Vagina (tissue), 2 donors: Measurements from ENCODE around the gene ZNF524. TPM values are rescaled to one million over a fixed set of nuclear protein-coding genes. Genes with fewer than 3 reads are reported as not detected.
"Not testable (repeated sequence)": the region's sequence is repeated elsewhere in the genome, so short reads cannot be mapped to it uniquely, and the experiment has no call there.

Experiments
- DNase-seq, 2 donors: peaks; one replicate each; pipeline ENCODE4 v3.0.0-alpha.2; 2017; ENCODE audit errors: extremely low spot score in 2 of 2
- H3K27ac ChIP-seq: fragments of 200-600 bp; sonication (generic); one replicate; pipeline ENCODE4 v1.5.1; 2019
- H3K27me3 ChIP-seq: fragments of 200-600 bp; sonication (generic); one replicate; pipeline ENCODE4 v1.5.1; 2019
- H3K36me3 ChIP-seq, 2 donors: fragments of 200-600 bp; sonication (generic); one replicate each; pipeline ENCODE4 v1.5.1; 2017 to 2019
- H3K4me1 ChIP-seq: fragments of 200-600 bp; sonication (generic); one replicate; pipeline ENCODE4 v1.5.1; 2019
- H3K4me3 ChIP-seq, 2 donors: fragments of 200-600 bp; sonication (generic); 1 replicate in 1 of 2; 2 replicates in 1 of 2; pipeline ENCODE4 v1.5.1; 2016 to 2019
- H3K9me3 ChIP-seq: fragments of 200-600 bp; sonication (generic); one replicate; pipeline ENCODE4 v1.5.1; 2019
- POLR2A ChIP-seq, 2 donors: fragments of 450-650 bp; IDR thresholded peaks; one replicate each; pipeline ENCODE4 v1.6.1; 2017; ENCODE audit warnings: antibody characterized with exemption in 2 of 2, mild to moderate bottlenecking in 2 of 2, moderate library complexity in 2 of 2
- POLR2AphosphoS5 ChIP-seq, 2 donors: sonication (generic); formaldehyde crosslinking; IDR thresholded peaks; one replicate each; pipeline ENCODE4 v1.9.0; 2017; ENCODE audit warnings: antibody characterized with exemption in 2 of 2, mild to moderate bottlenecking in 2 of 2, low read depth in 1 of 2; ENCODE audit not compliant: insufficient read depth in 1 of 2
- intact Hi-C: fragments of 100-400 bp; cut with DNase I; formaldehyde crosslinking; loops from one replicate; pipeline ENCODE4 v1.15.1; 2023
- total RNA-seq: library from RNA; depleted of rRNA; stranded (reverse); fragments of >200 nt; gene quantifications from one replicate; pipeline ENCODE4 v1.2.3, GENCODE V29; 2016
- TF ChIP-seq, protein P1 (sequence below), 3 experiments: fragments of 450-650 bp in 2 of 3; fragments of 200-600 bp in 1 of 3; sonication (generic) in 1 of 3; IDR thresholded peaks; one replicate each; pipeline ENCODE4 v1.5.1; 2017 to 2019; ENCODE audit warnings: antibody characterized with exemption in 3 of 3, mild to moderate bottlenecking in 2 of 3, moderate library complexity in 2 of 3

The ZNF524 gene
- total RNA-seq, 1 donor from 2014 or later, result 15.5 TPM

GRCh38 chr19:55566823-55567222, 33.3 kb upstream of the ZNF524 start:
- H3K36me3 ChIP-seq, result no peaks in the 10 kb centered on the region
- H3K4me3 ChIP-seq, result no peak overlapping the region
- no peaks in the 10 kb centered on the region for H3K27me3 ChIP-seq
- H3K9me3 ChIP-seq, result no peaks in the 10 kb centered on the region
- no peak for DNase-seq
- intact Hi-C loops, result no loop called here
- no peaks in the 10 kb centered on the region for H3K4me1 ChIP-seq
- H3K27ac ChIP-seq, result no peak overlapping the region
- TF ChIP-seq, protein P1, sequence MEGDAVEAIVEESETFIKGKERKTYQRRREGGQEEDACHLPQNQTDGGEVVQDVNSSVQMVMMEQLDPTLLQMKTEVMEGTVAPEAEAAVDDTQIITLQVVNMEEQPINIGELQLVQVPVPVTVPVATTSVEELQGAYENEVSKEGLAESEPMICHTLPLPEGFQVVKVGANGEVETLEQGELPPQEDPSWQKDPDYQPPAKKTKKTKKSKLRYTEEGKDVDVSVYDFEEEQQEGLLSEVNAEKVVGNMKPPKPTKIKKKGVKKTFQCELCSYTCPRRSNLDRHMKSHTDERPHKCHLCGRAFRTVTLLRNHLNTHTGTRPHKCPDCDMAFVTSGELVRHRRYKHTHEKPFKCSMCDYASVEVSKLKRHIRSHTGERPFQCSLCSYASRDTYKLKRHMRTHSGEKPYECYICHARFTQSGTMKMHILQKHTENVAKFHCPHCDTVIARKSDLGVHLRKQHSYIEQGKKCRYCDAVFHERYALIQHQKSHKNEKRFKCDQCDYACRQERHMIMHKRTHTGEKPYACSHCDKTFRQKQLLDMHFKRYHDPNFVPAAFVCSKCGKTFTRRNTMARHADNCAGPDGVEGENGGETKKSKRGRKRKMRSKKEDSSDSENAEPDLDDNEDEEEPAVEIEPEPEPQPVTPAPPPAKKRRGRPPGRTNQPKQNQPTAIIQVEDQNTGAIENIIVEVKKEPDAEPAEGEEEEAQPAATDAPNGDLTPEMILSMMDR (IDR thresholded peaks at IDR 0.05), result no peak
- no peak for TF ChIP-seq POLR2A (IDR thresholded peaks at IDR 0.05)
- no peak for TF ChIP-seq POLR2AphosphoS5 (IDR thresholded peaks at IDR 0.05; ENCODE audit: insufficient read depth in 1 of 2, low read depth in 1 of 2)

GRCh38 chr19:55567708-55568328, 32.3 kb upstream of the ZNF524 start:
- no peak for DNase-seq
- intact Hi-C loops, result no loop called here
- TF ChIP-seq POLR2A (IDR thresholded peaks at IDR 0.05) (no peak), POLR2AphosphoS5 (IDR thresholded peaks at IDR 0.05; ENCODE audit: insufficient read depth in 1 of 2, low read depth in 1 of 2) (no peak)
- TF ChIP-seq, protein P1 (IDR thresholded peaks at IDR 0.05), result no peak

GRCh38 chr19:55569477-55569876, 30.6 kb upstream of the ZNF524 start:
- H3K27ac ChIP-seq, H3K4me1 ChIP-seq, intact Hi-C loops, H3K9me3 ChIP-seq, H3K4me3 ChIP-seq, H3K36me3 ChIP-seq, H3K27me3 ChIP-seq, DNase-seq: not testable (repeated sequence)

More at GRCh38 chr19:55567708-55568328, 32.3 kb upstream of the ZNF524 start:
- H3K27me3 ChIP-seq, result no peaks in the 10 kb centered on the region
- H3K36me3 ChIP-seq, result no peaks in the 10 kb centered on the region
- H3K27ac ChIP-seq, result no peak overlapping the region
- no peaks in the 10 kb centered on the region for H3K9me3 ChIP-seq
- H3K4me1 ChIP-seq, result no peaks in the 10 kb centered on the region
- H3K4me3 ChIP-seq, result no peak overlapping the region

GRCh38 chr19:55573929-55574328, 26.2 kb upstream of the ZNF524 start:
- not testable (repeated sequence) for H3K27ac ChIP-seq

DNA sequence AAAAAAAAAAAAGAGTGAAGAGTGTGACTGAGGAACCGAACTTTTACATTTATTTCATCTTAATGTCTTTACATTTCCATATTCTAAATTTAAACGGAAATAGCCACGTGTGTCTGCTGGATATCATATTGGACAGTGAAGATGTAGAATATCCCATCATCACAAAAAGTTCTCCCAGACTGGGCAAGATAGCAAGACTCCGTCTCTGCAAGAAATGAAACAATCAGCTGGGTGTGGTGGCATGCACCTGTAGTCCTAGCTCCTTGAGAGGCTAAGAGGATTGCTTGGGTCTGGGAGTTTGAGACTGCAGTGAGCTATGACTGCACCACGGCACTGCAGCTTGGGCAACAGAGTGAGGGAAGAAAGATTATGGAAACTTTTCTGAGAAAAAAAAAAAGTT, 23.3 kb upstream of the ZNF524 start:
- Histone ChIP-seq H3K4me1 (peaks cover 21% of the 10 kb centered on the region), H3K9me3 (no peaks in the 10 kb centered on the region), H3K27me3 (no peaks in the 10 kb centered on the region), H3K4me3 (no peak overlapping the region), H3K36me3 (peaks cover 0 to 7% of the 10 kb centered on the region in 2 donors), H3K27ac (no peak overlapping the region)
- DNase-seq, result no peak
- TF ChIP-seq, protein P1 (IDR thresholded peaks at IDR 0.05), result no peak
- TF ChIP-seq POLR2A (IDR thresholded peaks at IDR 0.05), result no peak
- no peak for TF ChIP-seq POLR2AphosphoS5 (IDR thresholded peaks at IDR 0.05; ENCODE audit: insufficient read depth in 1 of 2, low read depth in 1 of 2)
- intact Hi-C loops, result no loop called here

More at GRCh38 chr19:55573929-55574328, 26.2 kb upstream of the ZNF524 start:
- H3K9me3 ChIP-seq, H3K36me3 ChIP-seq, H3K27me3 ChIP-seq, H3K4me3 ChIP-seq, DNase-seq, intact Hi-C loops, H3K4me1 ChIP-seq: not testable (repeated sequence)

DNA sequence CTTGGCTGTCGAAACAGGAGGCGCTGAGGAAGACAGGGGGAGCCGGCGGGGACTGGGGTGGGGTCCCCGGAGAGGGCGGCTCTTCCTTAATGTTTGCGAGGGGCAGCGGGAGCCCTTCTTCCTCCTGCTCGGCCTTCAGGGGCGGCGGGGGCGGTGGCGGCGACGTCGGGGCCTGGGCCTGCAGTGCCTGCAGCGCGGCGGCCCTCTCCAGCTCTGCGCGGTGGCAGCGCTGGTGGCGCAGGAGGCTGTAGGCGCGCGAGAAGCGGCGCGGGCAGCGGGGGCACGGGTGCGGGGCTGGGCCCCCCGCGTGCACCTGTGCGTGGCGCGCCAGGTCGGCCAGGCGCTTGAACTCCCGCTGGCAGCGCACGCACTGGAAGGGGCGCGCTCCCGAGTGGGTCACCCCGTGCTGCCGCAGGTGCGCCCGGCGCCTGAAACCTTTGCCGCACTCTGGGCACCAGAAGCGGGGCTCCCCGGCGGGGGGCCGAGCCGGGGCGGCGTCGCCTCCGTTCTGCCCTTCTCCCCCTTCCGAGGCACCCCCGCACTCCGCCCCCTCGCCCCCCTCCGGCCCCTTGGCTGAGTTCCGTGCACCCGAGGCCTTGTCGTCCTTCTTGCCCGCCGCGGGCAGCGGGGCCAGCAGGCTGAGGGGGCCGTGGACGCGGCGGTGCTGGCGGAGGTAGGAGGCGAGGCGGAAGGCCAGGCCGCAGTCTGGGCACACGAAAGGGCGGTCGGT, 21.9 kb upstream of the ZNF524 start:
- no peaks in the 10 kb centered on the region for H3K9me3 ChIP-seq
- intact Hi-C loops, result no loop called here
- no peak for DNase-seq
- H3K36me3 ChIP-seq, result peaks cover 0 to 7% of the 10 kb centered on the region in 2 donors
- no peaks in the 10 kb centered on the region for H3K27me3 ChIP-seq
- peaks cover 23% of the 10 kb centered on the region for H3K4me1 ChIP-seq
- H3K4me3 ChIP-seq, result no peak overlapping the region
- TF ChIP-seq, protein P1 (IDR thresholded peaks at IDR 0.05), result no peak
- TF ChIP-seq POLR2AphosphoS5 (IDR thresholded peaks at IDR 0.05; ENCODE audit: insufficient read depth in 1 of 2, low read depth in 1 of 2) (no peak), POLR2A (IDR thresholded peaks at IDR 0.05) (no peak)
- no peak overlapping the region for H3K27ac ChIP-seq
